Measurements from ENCODE around the gene ANK2. TPM values are rescaled to one million over a fixed set of nuclear protein-coding genes. Genes with fewer than 3 reads are reported as not detected.

ANK2 gene
- total RNA-seq, 6 donors from 2014 or later: 4.2 to 23.3 (median 8.5) TPM

DNA sequence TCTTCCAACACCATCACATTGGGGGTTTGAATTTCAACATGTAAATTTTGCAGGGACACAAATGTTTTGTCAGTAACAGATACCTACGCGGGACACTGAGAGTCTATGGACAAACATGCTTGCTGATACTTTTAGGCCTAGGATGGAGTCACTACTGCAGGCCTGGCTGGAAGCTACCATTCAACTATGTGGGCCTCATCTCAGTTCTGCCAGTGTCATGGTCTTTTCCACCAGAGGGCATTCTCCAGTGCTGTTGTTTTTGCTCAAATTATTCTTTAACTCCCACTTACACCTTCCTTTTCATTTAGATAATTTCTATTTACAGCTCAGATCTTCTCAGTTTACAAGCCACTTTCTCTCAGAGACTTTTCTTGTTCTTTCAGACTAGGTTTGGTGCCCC, 7.0 kb upstream of the ANK2 start:
- no peak for TF ChIP-seq EP300 (IDR thresholded peaks at IDR 0.05)
- TF ChIP-seq, protein P1, sequence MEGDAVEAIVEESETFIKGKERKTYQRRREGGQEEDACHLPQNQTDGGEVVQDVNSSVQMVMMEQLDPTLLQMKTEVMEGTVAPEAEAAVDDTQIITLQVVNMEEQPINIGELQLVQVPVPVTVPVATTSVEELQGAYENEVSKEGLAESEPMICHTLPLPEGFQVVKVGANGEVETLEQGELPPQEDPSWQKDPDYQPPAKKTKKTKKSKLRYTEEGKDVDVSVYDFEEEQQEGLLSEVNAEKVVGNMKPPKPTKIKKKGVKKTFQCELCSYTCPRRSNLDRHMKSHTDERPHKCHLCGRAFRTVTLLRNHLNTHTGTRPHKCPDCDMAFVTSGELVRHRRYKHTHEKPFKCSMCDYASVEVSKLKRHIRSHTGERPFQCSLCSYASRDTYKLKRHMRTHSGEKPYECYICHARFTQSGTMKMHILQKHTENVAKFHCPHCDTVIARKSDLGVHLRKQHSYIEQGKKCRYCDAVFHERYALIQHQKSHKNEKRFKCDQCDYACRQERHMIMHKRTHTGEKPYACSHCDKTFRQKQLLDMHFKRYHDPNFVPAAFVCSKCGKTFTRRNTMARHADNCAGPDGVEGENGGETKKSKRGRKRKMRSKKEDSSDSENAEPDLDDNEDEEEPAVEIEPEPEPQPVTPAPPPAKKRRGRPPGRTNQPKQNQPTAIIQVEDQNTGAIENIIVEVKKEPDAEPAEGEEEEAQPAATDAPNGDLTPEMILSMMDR (IDR thresholded peaks at IDR 0.05): no peak
- no peak for TF ChIP-seq POLR2AphosphoS5 (IDR thresholded peaks at IDR 0.05)
- TF ChIP-seq POLR2A (IDR thresholded peaks at IDR 0.05): no peak
- Histone ChIP-seq H3K9me3 (peaks cover 0 to 7% (median 0%) of the 10 kb centered on the region in 4 donors), H3K4me1 (no peaks in the 10 kb centered on the region), H3K27me3 (no peaks in the 10 kb centered on the region), H3K27ac (no peak overlapping the region), H3K4me3 (no peak overlapping the region), H3K36me3 (no peaks in the 10 kb centered on the region)
- DNase-seq (no peak), ATAC-seq (ENCODE audit: low FRiP score in 2 of 2) (no peak)
- WGBS, 2 donors: 37 to 40% methylated on average over 2 of the region's 2 CpGs

DNA sequence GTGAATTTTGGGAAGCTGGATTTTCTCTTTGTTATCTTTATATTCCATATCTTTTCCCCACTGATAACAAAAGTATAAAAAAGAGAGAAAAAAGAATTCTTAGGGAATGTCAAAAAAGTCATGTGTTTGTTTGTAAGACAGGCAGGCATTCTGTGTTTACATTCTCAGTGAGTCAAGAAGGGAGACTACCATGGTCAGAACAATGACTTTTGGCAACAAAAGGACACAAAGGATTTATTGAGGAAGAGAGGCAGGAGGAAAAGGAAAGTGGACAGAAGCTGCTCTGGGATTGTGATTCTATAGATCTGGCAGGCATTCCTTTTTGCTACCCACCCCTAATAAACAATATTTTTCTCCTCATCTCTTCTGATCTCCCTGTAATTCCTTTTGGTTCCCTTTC, 5.9 kb upstream of the ANK2 start:
- TF ChIP-seq EP300 (IDR thresholded peaks at IDR 0.05) (no peak), POLR2AphosphoS5 (IDR thresholded peaks at IDR 0.05) (no peak), POLR2A (IDR thresholded peaks at IDR 0.05) (no peak)
- TF ChIP-seq, protein P1 (IDR thresholded peaks at IDR 0.05): no peak
- Histone ChIP-seq H3K9me3 (peaks cover 0 to 7% (median 0%) of the 10 kb centered on the region in 4 donors), H3K4me3 (no peak overlapping the region), H3K27me3 (no peaks in the 10 kb centered on the region), H3K36me3 (no peaks in the 10 kb centered on the region), H3K27ac (no peak overlapping the region), H3K4me1 (no peaks in the 10 kb centered on the region)
- DNase-seq: no peak
- no peak for ATAC-seq (ENCODE audit: low FRiP score in 2 of 2)

DNA sequence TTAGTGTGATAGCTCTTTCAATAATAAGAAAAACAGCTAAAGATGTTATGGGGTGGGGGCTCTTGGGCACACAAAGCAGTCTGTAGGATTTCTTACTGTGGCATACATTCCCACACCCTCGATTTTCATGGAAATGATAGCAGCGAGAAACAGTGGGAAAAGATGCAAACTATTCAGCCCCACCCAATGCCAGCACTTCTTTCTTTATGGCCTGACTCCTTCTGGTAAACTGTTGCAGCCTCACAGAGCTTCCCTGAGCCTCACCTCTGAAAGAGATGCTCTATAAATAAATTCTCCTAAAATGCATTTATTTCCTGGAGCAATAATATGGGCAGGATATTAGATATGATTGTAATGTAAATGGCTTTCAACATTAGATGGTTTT, 910 bp downstream of the ANK2 start:
- TF ChIP-seq POLR2AphosphoS5 (IDR thresholded peaks at IDR 0.05): no peak
- TF ChIP-seq, protein P1 (IDR thresholded peaks at IDR 0.05): no peak
- TF ChIP-seq POLR2A (IDR thresholded peaks at IDR 0.05): no peak
- no peak for TF ChIP-seq EP300 (IDR thresholded peaks at IDR 0.05)
- WGBS, 2 donors: 6 to 21% methylated on average over 2 of the region's 2 CpGs

DNA sequence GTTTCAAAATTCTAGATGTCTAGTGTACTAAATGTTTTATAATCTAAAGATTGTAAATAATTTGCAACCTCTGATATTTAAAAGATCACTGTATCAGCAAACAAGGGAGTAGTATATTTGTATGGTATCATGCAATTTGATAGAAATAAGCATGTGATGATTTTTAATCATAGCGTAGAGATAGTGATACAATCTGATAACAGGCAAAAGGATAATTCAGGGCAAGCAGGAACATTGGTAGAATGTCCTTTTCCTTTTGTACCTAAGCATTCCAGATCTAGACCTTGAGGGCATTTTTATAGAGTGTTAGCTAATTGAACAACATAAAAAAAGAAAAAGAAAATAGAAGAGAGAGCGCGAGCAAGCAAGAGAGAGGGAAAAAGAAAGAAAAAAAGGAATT, 1.4 kb downstream of the ANK2 start:
- no peaks in the 10 kb centered on the region for H3K36me3 ChIP-seq
- no peak overlapping the region for H3K4me3 ChIP-seq
- no peaks in the 10 kb centered on the region for H3K27me3 ChIP-seq
- TF ChIP-seq, protein P1 (IDR thresholded peaks at IDR 0.05): no peak
- TF ChIP-seq EP300 (IDR thresholded peaks at IDR 0.05) (no peak), POLR2AphosphoS5 (IDR thresholded peaks at IDR 0.05) (no peak), POLR2A (IDR thresholded peaks at IDR 0.05) (no peak)
- H3K27ac ChIP-seq: no peak overlapping the region
- no peak for DNase-seq
- ATAC-seq (ENCODE audit: low FRiP score in 2 of 2): no peak
- no peaks in the 10 kb centered on the region for H3K9me3 ChIP-seq
- H3K4me1 ChIP-seq: no peaks in the 10 kb centered on the region
- 89 to 97% methylated on average over 3 of the region's 3 CpGs for WGBS, 2 donors

More for the DNA sequence above, 910 bp downstream of the ANK2 start:
- H3K36me3 ChIP-seq: no peaks in the 10 kb centered on the region
- H3K27ac ChIP-seq: no peak overlapping the region
- H3K4me3 ChIP-seq: no peak overlapping the region
- H3K4me1 ChIP-seq: no peaks in the 10 kb centered on the region
- no peaks in the 10 kb centered on the region for H3K27me3 ChIP-seq
- DNase-seq (no peak), ATAC-seq (ENCODE audit: low FRiP score in 2 of 2) (no peak)
- no peaks in the 10 kb centered on the region for H3K9me3 ChIP-seq

DNA sequence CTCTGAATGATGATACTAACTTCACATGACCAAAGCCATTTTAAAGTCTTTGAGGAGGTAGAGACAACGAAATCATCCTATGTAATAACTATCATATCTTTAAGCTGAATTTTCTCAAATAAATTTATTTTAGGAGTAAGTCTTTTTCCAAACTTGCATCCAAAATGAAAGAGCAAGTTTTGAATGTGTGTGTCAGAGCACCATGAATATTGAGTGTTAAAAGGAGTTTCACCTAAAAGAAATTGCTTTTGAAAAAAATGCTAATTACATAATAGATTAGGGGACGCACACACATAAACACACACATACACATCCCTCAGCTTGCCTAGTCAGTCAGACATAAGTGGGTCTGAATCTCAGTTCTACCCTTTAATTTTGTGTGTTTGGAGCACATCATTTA, 1.9 kb downstream of the ANK2 start:
- no peak overlapping the region for H3K4me3 ChIP-seq
- no peaks in the 10 kb centered on the region for H3K36me3 ChIP-seq
- 69 to 85% methylated on average over 2 of the region's 2 CpGs for WGBS, 2 donors
- TF ChIP-seq POLR2AphosphoS5 (IDR thresholded peaks at IDR 0.05) (no peak), EP300 (IDR thresholded peaks at IDR 0.05) (no peak), POLR2A (IDR thresholded peaks at IDR 0.05) (no peak)
- TF ChIP-seq, protein P1 (IDR thresholded peaks at IDR 0.05): no peak
- no peak for ATAC-seq (ENCODE audit: low FRiP score in 2 of 2)
- no peaks in the 10 kb centered on the region for H3K27me3 ChIP-seq
- DNase-seq: no peak
- H3K9me3 ChIP-seq: no peaks in the 10 kb centered on the region
- no peak overlapping the region for H3K27ac ChIP-seq
- H3K4me1 ChIP-seq: no peaks in the 10 kb centered on the region

Data from upper lobe of left lung (tissue), 6 donors.